DND-41 (cell line): ENCODE data around the gene TSSK2.

ENCODE experiments used
- ATAC-seq: fragments of 200-7000 bp; cut with Tn5 transposase; 3 replicates; pipeline ENCODE4 v1.9.1; 2021; ENCODE audit warnings: low read depth; ENCODE audit not compliant: insufficient read depth
- DNase-seq: peaks from one replicate; pipeline ENCODE4 v3.0.0-alpha.2; 2020
- H2AFZ ChIP-seq: 2 replicates; pipeline ENCODE4 v1.6.0; 2012; ENCODE audit warnings: low read depth, low read length
- H3K27ac ChIP-seq: 2 replicates; pipeline ENCODE4 v1.5.1; 2012; ENCODE audit warnings: low read length, inconsistent platforms
- H3K27me3 ChIP-seq: fragments of 200-600 bp; sonication (generic); 2 replicates; pipeline ENCODE4 v1.6.0; 2012; ENCODE audit warnings: low read length, mild to moderate bottlenecking, inconsistent platforms; ENCODE audit not compliant: insufficient read depth, poor library complexity
- H3K36me3 ChIP-seq: 2 replicates; pipeline ENCODE4 v1.5.1; 2012; ENCODE audit warnings: low read length, inconsistent platforms; ENCODE audit not compliant: insufficient read depth
- H3K4me1 ChIP-seq: 2 replicates; pipeline ENCODE4 v1.5.1; 2012; ENCODE audit warnings: mild to moderate bottlenecking, low read length; ENCODE audit not compliant: insufficient read depth
- H3K4me2 ChIP-seq: 2 replicates; pipeline ENCODE4 v1.6.0; 2012; ENCODE audit warnings: mild to moderate bottlenecking, moderate library complexity, low read length, inconsistent platforms; ENCODE audit not compliant: insufficient read depth
- H3K4me3 ChIP-seq, 2 experiments: fragments of 200-600 bp in 1 of 2; shearing (Covaris generic) in 1 of 2; 2 replicates each; pipeline ENCODE4 v1.5.1; 2012 to 2016; ENCODE audit warnings: inconsistent platforms in 2 of 2, low read length in 2 of 2, mild to moderate bottlenecking in 2 of 2, low read depth in 1 of 2, moderate library complexity in 1 of 2
- H3K79me2 ChIP-seq: 2 replicates; pipeline ENCODE4 v1.6.0; 2012; ENCODE audit warnings: low read length, inconsistent platforms; ENCODE audit not compliant: insufficient read depth
- H3K9ac ChIP-seq: 2 replicates; pipeline ENCODE4 v1.6.0; 2012; ENCODE audit warnings: low read depth, mild to moderate bottlenecking, inconsistent platforms, low read length, moderate library complexity
- H3K9me3 ChIP-seq: 2 replicates; pipeline ENCODE4 v1.5.1; 2012; ENCODE audit warnings: low read length, moderate library complexity, mild to moderate bottlenecking, inconsistent platforms; ENCODE audit not compliant: insufficient read depth, severe bottlenecking
- H4K20me1 ChIP-seq: 2 replicates; pipeline ENCODE4 v1.6.0; 2012; ENCODE audit warnings: low read length; ENCODE audit not compliant: insufficient read depth
- CTCF ChIP-seq: IDR thresholded peaks from 2 replicates; pipeline ENCODE4 v1.5.1; 2012; ENCODE audit warnings: borderline replicate concordance, low read length, moderate library complexity, mild to moderate bottlenecking; ENCODE audit not compliant: poor library complexity, severe bottlenecking; ENCODE audit errors: extremely low read depth
- EZH2 ChIP-seq: IDR thresholded peaks from 3 replicates; pipeline ENCODE4 v1.6.1; 2012; ENCODE audit warnings: borderline replicate concordance, low read depth, mild to moderate bottlenecking, moderate library complexity, low read length, inconsistent platforms; ENCODE audit not compliant: severe bottlenecking

TSSK2 gene

GRCh38 chr22:19128009-19128401 lies 3.1 kb upstream of the TSSK2 start:
- H3K27me3 ChIP-seq, result no peaks in the 10 kb centered on the region
- peaks cover 24% of the 10 kb centered on the region for H3K36me3 ChIP-seq
- H3K9me3 ChIP-seq, result no peaks in the 10 kb centered on the region
- H3K4me1 ChIP-seq, result peaks cover 4% of the 10 kb centered on the region
- H4K20me1 ChIP-seq, result peaks cover 17% of the 10 kb centered on the region; the same call in 1 of the 2 replicates
- no peak for TF ChIP-seq CTCF
- TF ChIP-seq EZH2, result no peak
- no peak overlapping the region for H3K9ac ChIP-seq
- no peak overlapping the region for H3K4me3 ChIP-seq
- H3K79me2 ChIP-seq, result no peaks in the 10 kb centered on the region
- no peak overlapping the region for H3K27ac ChIP-seq
- DNase-seq (no peak), ATAC-seq (no peak)
- no peak overlapping the region for H3K4me2 ChIP-seq
- no peak overlapping the region for H2AFZ ChIP-seq

- Histone ChIP-seq H3K27ac (no peak overlapping the region), H3K36me3 (peaks cover 35% of the 10 kb centered on the region), H4K20me1 (peaks cover 22% of the 10 kb centered on the region; the same call in 1 of the 2 replicates), H3K9me3 (no peaks in the 10 kb centered on the region), H3K27me3 (no peaks in the 10 kb centered on the region), H3K79me2 (no peaks in the 10 kb centered on the region), H2AFZ (no peak overlapping the region), H3K4me3 (no peak overlapping the region), H3K4me2 (no peak overlapping the region), H3K4me1 (no peaks in the 10 kb centered on the region), H3K9ac (no peak overlapping the region)
- TF ChIP-seq CTCF (no peak), EZH2 (no peak)
- no peak for DNase-seq
- no peak for ATAC-seq
Measured at GRCh38 chr22:19128946-19129727, 2.0 kb upstream of the TSSK2 start.

GRCh38 chr22:19129871-19130270 lies 1.2 kb upstream of the TSSK2 start:
- H2AFZ ChIP-seq, result no peak overlapping the region
- DNase-seq (no peak), ATAC-seq (no peak)
- H3K4me1 ChIP-seq, result no peaks in the 10 kb centered on the region
- H3K4me3 ChIP-seq, result no peak overlapping the region
- H4K20me1 ChIP-seq, result peaks cover 22% of the 10 kb centered on the region; the same call in 1 of the 2 replicates
- H3K27me3 ChIP-seq, result no peaks in the 10 kb centered on the region
- no peak for TF ChIP-seq CTCF
- no peak for TF ChIP-seq EZH2
- H3K4me2 ChIP-seq, result no peak overlapping the region
- no peaks in the 10 kb centered on the region for H3K9me3 ChIP-seq
- no peak overlapping the region for H3K27ac ChIP-seq
- no peaks in the 10 kb centered on the region for H3K79me2 ChIP-seq
- peaks cover 42% of the 10 kb centered on the region for H3K36me3 ChIP-seq
- H3K9ac ChIP-seq, result no peak overlapping the region

GRCh38 chr22:19131685-19132015 lies 542 bp downstream of the TSSK2 start:
- no peak overlapping the region for H3K27ac ChIP-seq

More at GRCh38 chr22:19131685-19132015, 542 bp downstream of the TSSK2 start:
- ATAC-seq, result no peak
- Histone ChIP-seq H3K27me3 (no peaks in the 10 kb centered on the region), H3K9me3 (no peaks in the 10 kb centered on the region), H4K20me1 (peaks cover 22% of the 10 kb centered on the region; the same call in 1 of the 2 replicates), H2AFZ (no peak overlapping the region), H3K4me1 (no peaks in the 10 kb centered on the region), H3K4me3 (no peak overlapping the region), H3K4me2 (no peak overlapping the region), H3K9ac (no peak overlapping the region), H3K79me2 (no peaks in the 10 kb centered on the region), H3K36me3 (peaks cover 58% of the 10 kb centered on the region)
- TF ChIP-seq EZH2 (no peak), CTCF (no peak)
- DNase-seq, result no peak
